Germinal center (tissue), 1 donor: ENCODE measurements around the gene DQX1.
A peak's percentile ranks its signal among the peaks of the same experiment; 100 is the strongest.

Experiments
- DNase-seq: peaks from one replicate; pipeline ENCODE4 v3.0.0; 2012; ENCODE audit warnings: mixed read lengths, low spot score

Gene DQX1

DNA sequence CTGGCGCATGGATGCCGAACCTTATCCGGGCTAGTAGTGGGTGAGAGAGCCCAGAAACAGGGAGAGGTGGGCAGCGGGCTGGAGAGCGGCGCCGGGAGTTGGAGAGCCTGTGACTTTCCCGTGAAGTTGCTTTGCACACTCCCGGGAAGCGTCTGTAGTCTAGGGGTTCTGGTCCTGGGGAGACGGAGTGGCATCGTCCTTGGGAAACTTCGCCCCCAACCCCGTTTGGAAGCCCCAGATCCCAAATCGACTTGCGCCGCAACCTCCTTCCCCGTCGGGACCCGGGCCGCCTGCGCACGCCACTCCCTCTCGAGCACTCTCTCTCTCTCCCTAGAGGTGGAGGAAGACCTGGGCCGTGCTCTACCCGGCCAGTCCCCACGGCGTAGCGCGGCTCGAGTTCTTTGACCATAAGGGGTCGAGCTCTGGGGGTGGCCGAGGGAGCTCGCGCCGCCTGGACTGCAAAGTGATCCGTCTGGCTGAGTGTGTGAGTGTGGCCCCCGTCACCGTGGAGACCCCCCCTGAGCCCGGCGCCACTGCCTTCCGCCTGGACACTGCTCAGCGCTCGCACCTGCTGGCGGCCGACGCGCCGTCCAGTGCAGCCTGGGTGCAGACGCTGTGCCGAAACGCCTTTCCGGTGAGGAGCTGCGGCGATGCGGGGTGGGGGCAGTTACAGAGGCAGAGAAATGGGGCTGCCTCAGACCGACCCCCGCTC, 28.9 kb upstream of the DQX1 start:
- DNase-seq, result peak; percentile 64

DNA sequence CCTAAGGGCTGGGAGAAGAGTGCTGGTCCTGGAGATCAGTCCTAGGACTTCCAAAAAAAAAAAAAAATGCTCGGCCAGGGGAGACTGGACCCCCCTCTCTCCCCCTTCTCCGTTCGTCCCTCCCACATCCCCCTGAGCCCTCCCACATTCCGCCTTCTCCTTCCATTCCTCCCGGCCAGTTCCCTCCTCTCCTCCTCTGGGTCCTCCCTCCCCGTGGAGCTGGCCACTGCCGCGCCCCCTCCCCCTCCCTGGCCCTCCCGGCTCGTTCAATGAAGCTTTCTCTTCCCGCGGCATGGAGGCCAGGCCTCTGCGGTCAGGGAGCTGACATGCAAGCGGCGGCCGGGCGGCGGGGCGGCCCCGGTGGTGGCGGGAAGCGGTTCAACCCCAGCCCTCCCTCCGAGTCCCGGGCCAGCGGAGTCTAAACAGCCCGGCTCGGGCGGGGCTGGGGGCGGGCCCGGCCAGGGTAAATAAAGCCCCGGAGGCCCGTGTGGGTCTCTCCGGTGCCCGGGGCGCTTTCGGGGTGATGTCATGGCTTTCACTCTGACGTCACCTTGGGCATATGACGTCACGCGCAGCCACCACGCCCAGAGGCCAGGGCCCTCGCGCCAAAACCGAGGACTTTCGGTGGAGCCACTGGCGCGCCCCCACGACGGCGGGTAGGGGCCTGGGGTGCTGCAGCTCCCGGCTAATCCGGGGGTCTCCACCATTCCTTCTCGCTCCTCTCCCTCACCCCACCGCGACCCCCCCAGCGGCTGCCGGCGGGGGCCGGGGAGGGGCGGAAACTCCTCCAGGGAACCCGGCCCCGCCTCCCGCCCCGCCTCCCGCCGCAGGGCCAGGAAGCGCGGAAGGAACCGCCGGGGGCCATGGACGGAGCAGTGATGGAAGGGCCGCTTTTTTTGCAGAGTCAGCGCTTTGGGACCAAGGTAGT, 28.1 kb upstream of the DQX1 start, which contains the start of the genes DOK1 and LOXL3:
TSS of gene DOK1 (plus strand) at position 829 of the 928 bp plus-strand sequence. CDS start at position 864, 35 bp downstream.
TSS of gene LOXL3 (minus strand) at position 51 of the 928 bp plus-strand sequence. CDS start 1,308 bp downstream, outside the sequence.
- DNase-seq, result peak; percentile 90

DNA sequence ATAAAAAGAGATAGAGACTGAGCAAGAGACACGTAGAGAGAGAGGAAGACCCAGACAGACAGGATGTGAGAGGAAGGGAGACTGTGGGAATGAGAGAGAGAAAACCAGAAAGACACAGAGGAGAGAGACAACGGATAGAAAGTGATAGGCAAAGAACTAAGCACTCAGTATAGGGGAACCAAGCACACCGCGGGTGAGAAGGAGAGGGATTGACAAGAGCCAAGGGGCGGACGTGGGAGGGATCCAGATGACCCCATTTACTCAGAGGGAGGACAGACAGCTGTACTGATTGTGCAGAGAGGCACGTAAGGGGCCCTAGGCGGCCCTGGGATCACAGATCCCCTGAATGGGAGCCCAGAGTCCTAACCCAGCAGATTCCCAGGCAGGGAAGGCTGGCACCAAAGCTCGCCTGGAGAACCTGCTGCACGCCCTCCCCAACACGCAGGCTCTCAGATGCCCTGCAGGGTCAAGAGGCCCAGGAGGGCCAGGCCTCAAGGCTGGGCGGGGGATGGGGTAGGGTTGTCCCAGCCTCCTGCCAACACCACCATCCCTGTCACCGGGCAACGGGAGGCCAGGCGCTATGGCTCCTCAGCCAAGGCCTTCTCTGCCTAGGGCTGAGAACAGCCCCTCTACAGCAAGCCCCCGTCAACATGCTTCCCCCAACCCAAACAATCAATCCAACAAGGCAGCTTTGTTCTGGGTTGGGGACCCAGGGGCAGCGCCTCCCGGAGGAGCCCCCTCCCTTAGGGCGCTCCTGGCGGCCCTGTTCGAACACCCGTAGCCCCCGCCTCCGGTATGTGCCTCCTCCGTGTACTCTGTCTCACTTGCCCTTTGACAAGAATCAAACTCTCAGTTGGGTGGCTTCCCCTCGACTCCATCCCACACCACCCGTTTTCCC, 27.1 kb upstream of the DQX1 start:
- DNase-seq, result no peak

DNA sequence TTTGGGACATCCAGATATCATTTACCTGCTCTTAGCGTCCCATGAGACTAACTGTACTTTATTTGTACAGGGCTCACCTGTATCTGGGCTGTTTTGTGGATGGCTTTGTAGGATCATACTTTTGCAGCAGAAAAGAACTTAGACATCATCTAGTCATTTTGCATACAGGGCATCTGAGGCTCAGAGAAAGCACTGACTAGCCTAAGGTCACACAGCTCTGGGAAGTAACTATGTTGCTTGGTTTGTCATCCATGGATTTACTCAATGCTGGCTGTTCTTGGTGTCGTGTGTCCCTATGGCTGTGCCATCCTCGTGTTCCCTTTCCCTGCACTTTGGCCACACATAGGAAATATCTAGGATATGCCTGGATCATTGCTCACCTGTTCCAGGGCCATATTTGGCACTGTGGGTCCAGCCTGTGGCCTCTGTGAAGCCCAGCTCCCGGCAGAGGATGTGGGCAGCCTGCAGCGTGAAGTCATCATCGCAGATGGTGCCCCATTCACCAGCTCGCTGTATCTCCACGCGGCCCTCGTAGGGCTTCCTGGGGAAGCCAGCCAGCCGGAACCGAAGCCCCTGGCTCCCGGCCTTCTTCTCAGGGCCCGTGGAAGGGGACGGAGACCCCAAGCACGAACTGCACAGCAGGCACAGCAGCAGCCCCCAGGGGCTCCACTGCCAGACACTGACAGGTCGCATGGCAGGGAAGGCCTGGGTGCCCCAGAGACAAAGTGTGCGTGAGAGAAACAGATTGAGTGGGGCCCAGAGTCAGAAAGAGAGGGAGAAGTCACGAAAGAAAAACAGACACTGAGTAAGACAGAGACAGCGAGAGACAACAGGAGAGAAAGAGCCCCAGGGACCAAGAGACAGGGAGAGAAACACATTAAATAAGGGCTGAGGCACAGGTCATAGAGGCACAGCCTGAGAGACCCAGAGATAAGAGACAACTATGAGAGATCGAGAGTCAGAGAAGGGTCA, 26.2 kb upstream of the DQX1 start:
- DNase-seq, result no peak

- DNase-seq, result no peak
These were observed 25.5 kb upstream of the DQX1 start for GRCh38 chr2:74551530-74551929.

GRCh38 chr2:74550231-74550630, 24.2 kb upstream of the DQX1 start:
- no peak for DNase-seq

- peak; percentile 48 for DNase-seq
These were observed 23.1 kb upstream of the DQX1 start for GRCh38 chr2:74548900-74549826.

- no peak for DNase-seq
These were observed 22.4 kb upstream of the DQX1 start for GRCh38 chr2:74548285-74548899.

GRCh38 chr2:74546004-74546403, 20.0 kb upstream of the DQX1 start:
- DNase-seq, result no peak

DNA sequence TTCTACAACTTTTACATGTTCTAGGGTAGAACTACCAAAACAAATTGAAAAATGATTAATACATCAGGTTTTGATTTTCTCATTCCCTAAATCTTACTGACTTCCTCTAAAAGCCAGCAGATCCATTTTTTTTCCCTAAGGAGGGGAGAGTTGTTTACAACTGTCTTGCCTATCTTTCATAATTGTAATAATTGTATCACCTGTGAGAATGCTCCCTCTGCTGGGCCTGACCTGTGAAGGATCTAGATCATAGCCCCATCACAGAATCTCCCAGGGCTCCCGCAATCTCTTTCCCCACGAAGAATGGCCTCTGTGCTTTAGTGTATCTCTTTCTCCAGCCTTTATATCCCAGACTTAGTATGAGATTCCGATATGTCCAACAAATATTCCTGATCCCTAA, 18.6 kb upstream of the DQX1 start:
- DNase-seq, result no peak

- no peak for DNase-seq
These were observed 16.9 kb upstream of the DQX1 start for GRCh38 chr2:74542978-74543377.

GRCh38 chr2:74540291-74540690, 14.3 kb upstream of the DQX1 start:
- DNase-seq, result no peak

GRCh38 chr2:74538881-74539339, 12.9 kb upstream of the DQX1 start:
- DNase-seq, result peak; percentile 29

DNA sequence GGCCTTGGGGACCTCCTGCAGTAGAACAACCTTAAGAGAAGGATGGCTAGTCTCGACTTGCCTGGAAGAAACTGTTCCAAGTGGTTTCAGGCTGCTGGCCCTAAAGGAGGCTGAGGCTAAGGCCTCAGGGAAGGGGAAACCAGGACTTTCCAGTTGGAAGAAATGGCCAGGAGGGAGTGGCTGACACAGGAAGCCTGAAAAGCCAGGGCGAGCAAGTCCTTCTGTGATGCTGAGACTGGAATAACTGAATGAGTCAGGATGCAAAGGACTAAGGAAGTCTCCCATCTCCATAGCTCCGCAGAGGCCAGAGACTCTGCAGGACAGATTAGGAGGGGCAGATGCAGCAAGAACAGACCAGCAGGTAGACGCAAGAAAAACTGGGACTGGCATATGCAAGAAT, 11.1 kb upstream of the DQX1 start:
- DNase-seq, result no peak

GRCh38 chr2:74536166-74536950, 10.3 kb upstream of the DQX1 start:
- no peak for DNase-seq

DNA sequence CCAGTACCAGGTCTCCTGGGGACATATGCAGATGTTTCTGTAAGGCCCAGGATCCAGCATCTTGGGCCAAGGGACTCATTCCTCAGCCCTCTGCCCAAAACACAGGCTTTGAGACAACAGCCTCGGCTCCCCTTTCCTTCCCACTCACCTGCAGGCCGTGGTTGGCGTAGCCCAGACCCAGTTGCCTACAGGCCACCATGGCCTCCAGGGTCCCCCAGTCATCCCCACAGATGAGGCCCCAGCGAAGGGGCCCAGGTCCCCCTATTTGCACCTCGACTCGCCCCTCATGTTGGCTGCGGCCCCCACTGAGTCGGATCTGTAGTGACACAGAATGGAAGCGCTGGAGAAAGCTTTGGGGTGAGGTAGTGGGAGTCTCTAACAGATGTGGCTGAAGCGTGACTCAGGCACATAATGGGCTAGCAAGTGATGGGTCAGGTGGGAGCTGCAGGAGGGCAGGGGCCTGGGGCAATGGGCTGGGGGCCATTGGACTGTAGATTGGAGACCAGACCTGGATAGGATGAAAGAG, 9.5 kb upstream of the DQX1 start:
- no peak for DNase-seq

GRCh38 chr2:74534411-74534810, 8.4 kb upstream of the DQX1 start:
- no peak for DNase-seq

DNA sequence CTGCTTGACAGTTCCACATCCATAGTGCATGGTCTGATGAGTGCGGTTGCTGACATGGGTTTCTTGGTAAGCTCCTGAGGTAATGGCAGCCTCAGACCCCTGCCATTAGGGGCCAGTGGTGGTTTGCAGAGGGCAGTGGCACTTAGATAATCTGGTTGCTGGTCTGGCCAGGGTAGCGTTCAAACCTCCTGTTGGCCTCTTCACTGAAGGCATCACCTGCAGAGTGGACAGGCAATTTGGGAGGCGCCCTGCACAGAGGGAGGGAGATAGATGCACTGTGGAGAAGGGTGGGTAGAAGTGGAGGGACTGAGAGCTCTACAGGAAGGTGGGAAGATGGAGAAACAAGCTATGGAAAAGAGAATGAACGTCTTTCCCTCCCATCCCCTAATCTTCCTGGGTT, 7.4 kb upstream of the DQX1 start:
- DNase-seq, result no peak
